GM12878 (cell line): ENCODE measurements around the gene CDCP2. TPM values are rescaled to one million over a fixed set of nuclear protein-coding genes. Genes with fewer than 3 reads are reported as not detected.

Experiments used
- ATAC-seq: fragments of 200-7000 bp; cut with Tn5 transposase; 3 replicates; pipeline ENCODE4 v1.9.1; 2020; ENCODE audit warnings: mild to moderate bottlenecking, moderate library complexity
- BruUV-seq: library from RNA; stranded (reverse); fragments of 400-500 nt; replicated peaks from 2 replicates; lab custom pipeline; 2021; lab: Mats Ljungman, UMichigan
- CTCF ChIA-PET: fragments of 300-600 bp; sonication (Branson Sonifier 250); formaldehyde crosslinking; extraction: SDS; loops from one replicate; lab custom pipeline; 2021; ENCODE audit warnings: inconsistent platforms; lab: Yijun Ruan, JAX
- POLR2A ChIA-PET: fragments of 350-600 bp; formaldehyde crosslinking; extraction: SDS; loops from one replicate; lab custom pipeline; 2021; ENCODE audit warnings: inconsistent platforms; lab: Charles Lee
- RAD21 ChIA-PET: fragments of 300-600 bp; sonication (Branson Sonifier 250); formaldehyde crosslinking; loops from one replicate; lab custom pipeline; 2023; ENCODE audit warnings: antibody characterized with exemption; ENCODE audit not compliant: unreplicated experiment; lab: Charles Lee
- SMC1A ChIA-PET: fragments of 300-600 bp; sonication (Branson Sonifier 250); formaldehyde crosslinking; loops from one replicate; lab custom pipeline; 2023; ENCODE audit not compliant: unreplicated experiment, uncharacterized antibody; lab: Charles Lee
- DNase-seq: peaks from one replicate; pipeline ENCODE4 v3.0.0-alpha.2; 2011; ENCODE audit warnings: low read depth, low spot score
- FAIRE-seq: peaks from 3 replicates; lab custom pipeline; 2011; peaks lifted over from hg19 to GRCh38; lab: Jason Lieb, UNC
- H2AFZ ChIP-seq: 2 replicates; pipeline ENCODE4 v1.6.0; 2011; ENCODE audit warnings: low read depth, low read length, control low read depth; ENCODE audit not compliant: control insufficient read depth
- H3K27ac ChIP-seq: 2 replicates; pipeline ENCODE4 v1.5.1; 2011; ENCODE audit warnings: control low read depth; ENCODE audit not compliant: control insufficient read depth, insufficient read depth
- H3K27me3 ChIP-seq, 2 experiments: replicated peaks in 1 of 2; 2 replicates each; pipeline versions ENCODE4 v1.6.0 to v1.6.1; 2011; ENCODE audit warnings: low read length in 1 of 2; ENCODE audit not compliant: control insufficient read depth in 2 of 2, insufficient read depth in 2 of 2
- H3K36me3 ChIP-seq, 2 experiments: 2 replicates each; pipeline ENCODE4 v1.5.1; 2011; ENCODE audit warnings: low read length in 1 of 2; ENCODE audit not compliant: control insufficient read depth in 2 of 2, insufficient read depth in 2 of 2
- H3K4me1 ChIP-seq: 2 replicates; pipeline ENCODE4 v1.6.1; 2011; ENCODE audit warnings: mild to moderate bottlenecking, low read length, moderate library complexity, mixed read lengths; ENCODE audit not compliant: control insufficient read depth, insufficient read depth
- H3K4me2 ChIP-seq: 2 replicates; pipeline ENCODE4 v1.6.0; 2011; ENCODE audit warnings: control low read depth; ENCODE audit not compliant: control insufficient read depth, insufficient read depth
- H3K4me3 ChIP-seq: fragments of 200-600 bp; sonication (generic); 2 replicates; pipeline ENCODE4 v1.5.1; 2016
- H3K79me2 ChIP-seq: 2 replicates; pipeline ENCODE4 v1.6.0; 2011; ENCODE audit warnings: low read length; ENCODE audit not compliant: control insufficient read depth, insufficient read depth
- H3K9ac ChIP-seq: 2 replicates; pipeline ENCODE4 v1.8.0; 2011; ENCODE audit warnings: low read length, control low read depth, mixed read lengths; ENCODE audit not compliant: control insufficient read depth, insufficient read depth
- H3K9me3 ChIP-seq: replicated peaks from 3 replicates; pipeline ENCODE4 v1.5.1; 2011; ENCODE audit warnings: mild to moderate bottlenecking, low read length; ENCODE audit not compliant: control insufficient read depth, insufficient read depth
- H4K20me1 ChIP-seq: 2 replicates; pipeline ENCODE4 v1.6.0; 2011; ENCODE audit not compliant: control insufficient read depth, insufficient read depth
- BCL3 ChIP-seq: IDR thresholded peaks from 2 replicates; pipeline ENCODE4 v1.6.1; 2011; ENCODE audit warnings: borderline replicate concordance, low read depth, mild to moderate bottlenecking, moderate library complexity, low read length; ENCODE audit not compliant: insufficient read depth, poor library complexity, severe bottlenecking
- KDM1A ChIP-seq: fragments of 200-600 bp; sonication (generic); IDR thresholded peaks from 2 replicates; pipeline ENCODE4 v1.6.1; 2016; ENCODE audit warnings: borderline replicate concordance
- NFYA ChIP-seq: IDR thresholded peaks from 2 replicates; pipeline ENCODE4 v1.6.1; 2011; ENCODE audit warnings: low read depth, mild to moderate bottlenecking, low read length, improper control_type of control experiment, borderline replicate concordance
- PAX8 ChIP-seq: fragments of 450-650 bp; IDR thresholded peaks from 2 replicates; pipeline ENCODE4 v1.6.1; 2017; ENCODE audit warnings: mild to moderate bottlenecking, moderate library complexity
- STAT3 ChIP-seq: IDR thresholded peaks from 2 replicates; pipeline ENCODE4 v1.6.1; 2011; ENCODE audit warnings: low read depth, low read length, improper control_type of control experiment
- USF2 ChIP-seq: IDR thresholded peaks from 2 replicates; pipeline ENCODE4 v1.6.1; 2011; ENCODE audit warnings: low read depth, low read length, improper control_type of control experiment, borderline replicate concordance
- YY1 ChIP-seq: IDR thresholded peaks from 2 replicates; pipeline ENCODE4 v1.6.1; 2011; ENCODE audit warnings: low read depth, mild to moderate bottlenecking, low read length
- WGBS: methylation state at CpG from one replicate; pipeline ENCODE4 v1.1.6; 2016; ENCODE audit warnings: low lambda C conversion rate; ENCODE audit not compliant: insufficient replicate concordance, insufficient coverage; ENCODE audit errors: missing lambda C conversion rate; 5-methylcytosine and 5-hydroxymethylcytosine counted together
- in situ Hi-C: fragments of 300-500 bp; cut with MboI; formaldehyde crosslinking; loops from 9 replicates; pipeline ENCODE4 v1.14.3; 2018; ENCODE audit warnings: mixed read lengths
- intact Hi-C: fragments of 100-400 bp; cut with micrococcal nuclease; formaldehyde crosslinking; loops from one replicate; pipeline ENCODE4 v1.14.2; 2022; ENCODE audit not compliant: unreplicated experiment
- polyA plus RNA-seq, 11 experiments: library from polyadenylated mRNA; depleted of rRNA in 4 of 11; unstranded in 6 of 11; stranded (reverse) in 5 of 11; fragments of >200 nt; fragmentation: Nextera tagmentation in 4 of 11; fragmentation: Illumina TruSeq in 1 of 11; extraction: Ambion mirVana in 4 of 11; extraction: Trizol in 1 of 11; gene quantifications; 1 replicate in 1 of 11; 2 replicates in 10 of 11; pipeline versions ENCODE4 v1.2.1 to v1.2.3, GENCODE V29; 2011 to 2016; ENCODE audit warnings: inconsistent platforms in 2 of 11, missing spikeins in 2 of 11, low read depth in 1 of 11
- total RNA-seq, 4 experiments: library from RNA; depleted of rRNA in 3 of 4; stranded (reverse); fragments of >200 nt in 3 of 4; fragmentation: Illumina TruSeq in 1 of 4; extraction: Trizol in 1 of 4; gene quantifications; 2 replicates each; pipeline versions ENCODE4 v1.2.1 to v1.2.3, GENCODE V29; 2013 to 2021

The CDCP2 gene
- total and polyA plus RNA-seq, 10 of the 15 experiments (the other 5 are each of a cell fraction or from before 2014, with no cell fraction given) = 0.06 TPM; not detected in 9

GRCh38 chr1:54131419-54131818 lies 21.4 kb downstream of the CDCP2 start (continued):
- TF ChIP-seq NFYA = no peak
- no peak for TF ChIP-seq YY1

DNA sequence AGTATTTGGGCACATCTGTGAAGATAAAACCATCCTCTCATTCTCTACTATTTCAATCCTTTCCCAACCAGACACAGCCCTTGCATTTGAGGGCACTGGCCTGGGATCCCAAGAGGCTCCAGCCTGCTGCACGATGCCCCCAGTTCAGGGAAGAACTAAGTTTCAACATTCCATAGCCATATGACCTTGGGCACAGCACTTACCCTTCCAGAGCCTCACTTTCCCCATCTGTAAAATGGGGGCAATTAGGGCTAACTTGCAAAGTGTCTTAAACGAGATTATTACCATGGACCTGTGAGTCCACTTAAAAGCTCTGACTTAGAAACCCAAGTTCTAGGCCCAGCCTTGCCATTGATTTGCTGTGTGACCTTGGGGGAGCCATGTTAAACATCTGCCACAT lies 22.9 kb downstream of the CDCP2 start:
- ChIA-PET SMC1A (no interaction called here), CTCF (no interaction called here), RAD21 (no interaction called here), POLR2A (no interaction called here)
- H3K79me2 ChIP-seq = no peaks in the 10 kb centered on the region
- H3K4me2 ChIP-seq = no peak overlapping the region
- H3K9ac ChIP-seq = no peak overlapping the region
- no peak for TF ChIP-seq USF2
- TF ChIP-seq STAT3 = no peak
- no peak for TF ChIP-seq YY1
- TF ChIP-seq NFYA = no peak
- no peak for TF ChIP-seq PAX8
- TF ChIP-seq BCL3 = no peak
- TF ChIP-seq KDM1A = no peak
- peaks cover 0 to 2% of the 10 kb centered on the region in 2 experiments; a peak in 1 of 4 replicates for H3K27me3 ChIP-seq
- H2AFZ ChIP-seq = no peak overlapping the region
- in situ Hi-C loops = no loop called here
- no TSS peak for BruUV-seq
- WGBS = 3% methylated on average over 2 of the region's 2 CpGs
- DNase-seq = no peak
- no peak overlapping the region for H3K4me3 ChIP-seq
- intact Hi-C loops = no loop called here
- no peak for ATAC-seq
- no peaks in the 10 kb centered on the region for H3K9me3 ChIP-seq
- H3K36me3 ChIP-seq = no peaks in the 10 kb centered on the region
- FAIRE-seq = no peak
- no peaks in the 10 kb centered on the region for H3K4me1 ChIP-seq
- no peaks in the 10 kb centered on the region for H4K20me1 ChIP-seq
- no peak overlapping the region for H3K27ac ChIP-seq
